ENCODE measurements around the gene PAWR. TPM values are rescaled to one million over a fixed set of nuclear protein-coding genes. Genes with fewer than 3 reads are reported as not detected.

The PAWR gene, protein sequence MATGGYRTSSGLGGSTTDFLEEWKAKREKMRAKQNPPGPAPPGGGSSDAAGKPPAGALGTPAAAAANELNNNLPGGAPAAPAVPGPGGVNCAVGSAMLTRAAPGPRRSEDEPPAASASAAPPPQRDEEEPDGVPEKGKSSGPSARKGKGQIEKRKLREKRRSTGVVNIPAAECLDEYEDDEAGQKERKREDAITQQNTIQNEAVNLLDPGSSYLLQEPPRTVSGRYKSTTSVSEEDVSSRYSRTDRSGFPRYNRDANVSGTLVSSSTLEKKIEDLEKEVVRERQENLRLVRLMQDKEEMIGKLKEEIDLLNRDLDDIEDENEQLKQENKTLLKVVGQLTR
- total RNA-seq (2014; rRNA removed; shearing (Covaris generic)) = 109 and 112 TPM in 2 replicates
- polyA plus RNA-seq (2014; cell fraction: nucleus; rRNA removed) = 45.0 and 69.7 TPM in 2 replicates

DNA sequence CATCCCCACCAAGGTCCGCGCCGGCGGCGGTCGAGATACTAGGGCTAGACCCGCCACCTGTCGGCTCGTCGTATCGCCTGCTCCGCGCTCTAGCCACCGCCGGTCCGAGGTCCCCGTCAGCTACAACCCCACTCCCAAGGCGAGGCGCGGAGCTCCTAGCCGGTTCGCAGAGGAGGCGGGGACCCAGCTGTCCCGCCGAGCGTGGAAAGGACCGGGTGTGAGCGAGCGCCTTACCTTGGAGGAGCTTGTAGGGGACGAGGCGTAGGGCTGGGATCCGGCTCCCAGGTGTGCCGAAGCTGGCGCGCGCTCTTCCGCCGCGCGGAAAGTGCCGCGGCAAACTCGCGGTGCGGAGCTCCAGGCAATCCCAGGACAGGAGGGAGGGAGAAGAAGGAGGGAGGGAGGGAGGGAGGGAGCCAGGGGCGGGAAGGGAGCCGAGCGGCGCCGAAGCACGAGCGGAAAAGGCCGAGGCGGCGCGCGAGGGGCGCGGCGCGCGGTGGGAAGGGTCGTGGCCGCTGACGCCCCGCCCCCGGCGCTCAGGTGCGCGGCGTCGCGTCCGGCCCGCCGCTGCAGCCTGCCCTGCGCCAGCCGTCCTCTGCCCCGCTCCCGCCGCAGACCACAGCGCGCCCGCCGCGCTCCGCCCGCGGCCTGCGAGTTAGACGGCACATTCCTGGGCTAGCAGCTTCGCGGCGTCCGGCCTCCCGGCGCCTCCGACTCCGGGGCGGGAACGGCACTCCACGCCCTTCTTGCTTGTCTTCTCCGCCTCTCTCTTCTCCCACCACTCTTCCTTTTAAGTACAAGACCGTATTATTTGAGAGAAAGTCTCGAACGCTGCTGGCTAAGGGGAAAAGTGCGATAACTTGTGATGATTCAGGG, at the start of gene PAWR:
Gene PAWR, minus strand, starts transcription at position 327 of the 873 bp plus-strand sequence. CDS start 720 bp downstream, outside the sequence.
- DNase-seq (ENCODE audit: extremely low read depth, low read depth) = peak; percentile 82

DNA sequence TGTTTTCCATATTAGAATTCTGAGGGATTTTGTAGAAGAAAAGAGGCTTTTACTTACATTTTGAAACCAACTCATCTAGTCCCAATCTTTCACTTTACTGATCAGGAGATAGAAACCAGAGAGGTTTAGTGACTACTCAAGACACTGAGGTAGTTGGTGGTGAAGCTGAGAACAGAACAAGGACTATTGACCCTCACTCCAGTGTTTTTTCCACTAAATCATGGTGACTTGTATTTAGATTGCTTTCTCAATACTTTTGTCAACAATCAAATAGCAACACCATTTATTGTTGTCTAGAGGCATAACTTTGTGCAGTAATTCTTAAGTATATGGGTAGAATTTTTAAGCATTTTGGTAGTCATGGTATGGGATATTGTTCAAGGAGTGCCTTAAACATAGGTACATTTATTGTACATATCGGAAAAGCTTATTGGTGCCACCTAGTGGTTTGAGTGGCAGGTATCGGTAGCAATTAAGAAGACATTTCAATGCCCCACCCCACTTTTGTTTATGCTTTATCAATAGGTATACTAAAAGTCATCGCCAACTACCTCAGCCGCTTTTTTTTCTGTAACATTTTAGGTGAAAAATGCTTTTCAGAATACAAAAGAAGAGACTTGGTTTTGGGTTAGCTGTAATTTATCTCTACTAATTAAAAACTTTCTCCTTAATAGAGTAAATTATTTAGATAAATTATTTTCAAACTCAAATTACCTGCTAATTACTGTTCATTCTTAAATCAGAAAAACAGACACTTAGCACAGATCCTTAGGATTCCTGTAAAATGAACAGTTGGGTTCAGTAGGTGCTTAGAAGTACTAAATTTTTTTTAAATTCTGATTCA, 47.3 kb upstream of the PAWR start:
- peak; percentile 72 for DNase-seq (ENCODE audit: extremely low read depth, low read depth)

DNA sequence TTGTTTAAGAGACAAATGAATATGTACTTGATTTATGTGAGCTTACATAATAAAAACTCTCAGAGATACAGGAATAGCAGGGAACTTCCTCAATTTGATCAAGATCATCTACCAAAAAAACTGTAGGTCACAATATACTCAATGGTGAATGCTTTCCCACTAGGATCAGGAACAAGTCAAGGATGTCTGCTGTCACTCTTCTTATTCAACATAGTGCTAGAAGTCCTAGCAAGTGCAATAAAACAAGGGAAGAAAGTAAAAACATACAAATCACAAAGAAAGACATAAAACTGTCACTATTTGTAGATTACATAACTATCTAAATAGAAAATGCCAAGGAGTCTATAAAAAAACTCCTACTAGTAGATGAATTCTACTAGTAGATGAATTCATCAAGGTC, 41.9 kb upstream of the PAWR start:
- DNase-seq (ENCODE audit: extremely low read depth, low read depth) = no peak

DNA sequence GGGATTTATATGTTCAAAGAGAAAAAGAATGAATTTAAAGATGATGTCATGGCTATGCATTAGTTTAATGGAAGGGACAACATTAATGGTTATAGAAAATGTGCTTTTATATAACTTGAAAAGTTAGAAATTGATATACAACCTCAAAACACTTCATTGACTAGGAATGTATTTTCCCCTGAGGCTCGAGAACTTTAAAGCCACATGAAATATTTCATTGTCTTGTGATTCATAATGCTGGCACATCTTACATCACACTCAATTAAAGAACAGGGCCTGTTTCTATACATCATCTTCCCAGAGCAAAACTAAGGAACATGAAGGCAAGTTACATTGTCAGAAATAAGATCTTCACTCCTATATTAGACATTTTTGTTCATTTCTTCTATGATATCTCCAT, 35.2 kb upstream of the PAWR start:
- no peak for DNase-seq (ENCODE audit: extremely low read depth, low read depth)

DNA sequence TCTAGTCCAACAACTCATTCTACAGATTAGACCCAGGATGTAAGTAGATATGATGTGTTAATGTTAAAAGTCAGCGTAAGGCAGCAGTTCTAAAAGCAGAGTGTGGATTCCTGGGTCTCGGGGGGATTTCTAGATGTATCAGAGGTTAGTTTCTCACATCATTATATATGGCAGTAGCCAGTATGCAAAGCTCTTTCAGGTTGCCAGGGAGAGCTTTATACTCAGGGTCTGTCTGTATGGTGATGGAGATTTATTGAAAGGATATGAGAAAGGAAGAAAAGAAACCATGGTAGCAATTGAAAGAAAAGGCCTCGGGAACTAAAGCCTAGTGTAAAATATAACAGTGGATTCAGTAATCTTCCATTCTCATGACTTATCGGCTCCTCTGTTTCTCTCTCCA, 26.2 kb upstream of the PAWR start:
- DNase-seq (ENCODE audit: extremely low read depth, low read depth) = no peak

DNA sequence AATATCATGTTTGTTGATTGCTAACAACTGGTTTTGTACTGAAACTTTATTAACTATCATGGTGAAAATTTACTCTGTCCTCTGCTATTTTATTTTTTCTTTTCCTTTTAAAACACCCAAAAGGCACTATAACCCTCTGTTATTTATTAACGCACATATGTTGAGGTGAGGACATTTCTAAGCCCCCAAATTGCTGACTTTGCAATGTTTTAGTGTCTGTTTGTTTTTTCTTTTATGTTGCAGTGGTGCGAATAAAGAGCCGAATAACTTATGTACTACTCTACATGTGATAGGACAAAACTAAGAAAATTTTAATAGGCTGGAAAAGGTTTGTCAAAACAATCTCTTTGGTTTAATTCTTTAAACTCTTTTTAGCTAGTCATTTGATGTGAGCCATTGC, 24.5 kb upstream of the PAWR start:
- DNase-seq (ENCODE audit: extremely low read depth, low read depth) = no peak

DNA sequence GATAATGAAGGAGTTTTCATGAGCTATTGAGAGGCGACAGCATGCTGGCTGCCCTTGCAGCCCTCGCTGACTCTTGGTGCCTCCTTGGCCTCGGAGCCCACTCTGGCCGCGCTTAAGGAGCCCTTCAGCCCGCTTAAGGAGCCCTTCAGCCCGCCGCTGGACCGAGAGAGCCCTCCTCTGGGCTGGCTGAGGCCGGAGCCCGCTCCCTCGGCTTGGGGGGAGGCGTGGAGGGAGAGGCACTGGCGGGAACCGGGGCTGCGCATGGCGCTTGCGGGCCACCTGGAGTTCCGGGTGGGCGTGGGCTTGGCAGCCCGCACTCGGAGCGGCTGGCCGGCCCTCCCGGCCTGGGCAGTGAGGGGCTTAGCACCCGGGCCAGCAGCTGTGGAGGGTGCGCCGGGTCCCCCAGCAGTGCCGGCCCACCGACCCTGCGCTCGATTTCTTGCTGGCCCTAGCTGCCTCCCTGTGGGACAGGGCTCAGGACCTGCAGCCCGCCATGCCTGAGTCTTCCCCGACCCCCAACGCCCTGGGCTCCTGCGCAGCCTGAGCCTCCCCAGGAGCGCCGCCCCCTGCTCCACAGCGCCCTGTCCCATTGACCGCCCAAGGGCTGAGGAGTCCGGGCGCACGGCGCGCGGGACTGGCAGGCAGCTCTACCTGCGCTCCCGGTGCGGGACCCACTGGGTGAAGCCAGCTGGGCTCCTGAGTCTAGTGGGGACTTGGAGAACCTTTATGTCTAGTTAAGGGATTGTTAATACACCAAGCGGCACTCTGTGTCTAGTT, 20.1 kb upstream of the PAWR start:
- DNase-seq (ENCODE audit: extremely low read depth, low read depth) = no peak

DNA sequence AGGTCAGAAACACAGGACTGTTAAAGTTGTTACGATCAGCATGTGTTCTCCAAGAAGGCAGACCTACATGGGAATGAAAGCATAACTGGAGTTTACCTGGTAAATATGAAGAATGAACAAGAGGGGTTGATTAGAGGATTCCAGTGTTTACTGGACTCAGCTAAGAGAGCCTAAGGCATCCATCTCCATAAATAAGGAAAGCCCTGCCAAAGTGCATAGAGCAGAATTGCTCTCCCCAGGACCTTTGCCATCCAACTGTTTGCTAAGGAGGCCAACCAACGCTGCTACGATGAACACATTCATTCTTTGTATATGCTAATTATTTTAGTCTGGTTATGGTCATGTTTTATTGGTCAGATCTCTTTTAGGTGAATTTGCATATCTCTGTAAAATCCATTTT, 17.1 kb upstream of the PAWR start:
- DNase-seq (ENCODE audit: extremely low read depth, low read depth) = no peak

DNA sequence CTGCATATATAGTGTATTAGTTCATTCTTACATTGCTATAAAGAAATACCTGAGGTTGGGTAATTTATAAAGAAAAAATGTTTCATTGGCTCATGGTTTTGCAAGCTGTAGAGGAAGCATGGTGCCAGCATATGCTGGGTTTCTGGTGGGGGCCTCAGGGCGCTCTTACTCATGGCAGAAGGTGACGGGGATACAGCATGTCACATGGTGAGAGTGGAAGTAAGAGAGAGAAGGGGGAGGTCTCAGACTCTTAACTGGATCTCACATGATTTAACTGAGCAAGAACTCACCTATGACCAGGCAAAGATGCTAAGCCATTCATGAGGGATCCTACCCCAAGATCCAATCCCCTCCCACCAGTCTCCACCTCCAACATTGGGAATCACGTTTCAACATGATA, 15.9 kb upstream of the PAWR start:
- no peak for DNase-seq (ENCODE audit: extremely low read depth, low read depth)

DNA sequence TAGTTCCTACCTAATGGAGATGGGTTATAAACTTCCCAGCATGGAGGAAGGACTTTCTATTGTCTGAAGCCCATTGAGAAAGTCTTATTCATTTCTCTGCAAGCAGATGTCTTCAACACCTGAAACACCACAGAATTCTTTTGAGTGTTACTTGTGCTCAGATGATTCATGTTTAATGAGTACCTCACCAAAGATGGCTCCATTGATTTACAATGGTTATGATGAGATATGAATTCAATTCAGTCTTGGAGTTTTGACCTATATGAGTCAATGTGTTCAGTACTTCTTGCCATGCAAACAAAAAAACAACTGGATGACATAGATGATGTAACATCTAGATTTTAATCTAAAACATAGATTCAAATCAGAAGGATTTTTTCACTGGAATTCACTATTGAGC, 15.4 kb upstream of the PAWR start:
- no peak for DNase-seq (ENCODE audit: extremely low read depth, low read depth)

DNA sequence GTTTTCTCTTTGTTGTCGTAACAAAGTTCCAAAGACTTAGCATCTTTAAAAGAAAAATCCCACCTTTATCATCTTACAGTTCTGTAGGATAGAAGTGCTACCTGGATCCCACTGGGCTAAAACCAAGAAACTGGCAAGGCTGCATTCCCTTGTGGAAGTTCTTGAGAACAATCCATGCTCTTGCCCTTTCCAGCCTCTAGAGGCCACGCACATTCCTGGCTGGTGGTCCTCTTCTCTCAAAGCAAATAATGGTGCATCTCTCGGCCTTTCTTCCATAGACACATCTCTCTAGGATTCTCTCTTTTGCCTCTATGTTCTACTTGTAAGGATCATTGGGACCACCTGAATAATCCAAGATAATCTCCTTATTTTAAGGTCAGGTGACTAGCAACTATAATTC, 8.2 kb upstream of the PAWR start:
- no peak for DNase-seq (ENCODE audit: extremely low read depth, low read depth)

DNA sequence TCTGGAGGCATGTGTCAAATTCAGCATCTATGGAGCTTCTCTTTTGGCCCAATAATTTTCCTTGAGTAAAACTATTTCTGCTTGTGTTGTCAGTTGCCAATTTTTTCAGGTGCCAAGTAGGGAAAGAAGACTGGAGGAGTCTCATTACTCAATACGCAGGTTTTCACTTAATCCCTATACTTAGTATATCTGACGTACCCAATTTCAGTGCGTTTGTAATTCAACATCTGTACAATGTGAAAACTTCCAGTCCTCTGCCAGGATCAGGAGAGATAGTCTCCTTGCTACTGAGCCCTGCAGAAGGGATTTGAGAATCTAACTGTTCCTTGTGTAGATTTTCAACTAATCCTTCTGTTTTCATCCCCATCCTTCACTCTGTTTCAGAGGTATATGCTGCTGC, 5.7 kb upstream of the PAWR start:
- DNase-seq (ENCODE audit: extremely low read depth, low read depth) = no peak

DNA sequence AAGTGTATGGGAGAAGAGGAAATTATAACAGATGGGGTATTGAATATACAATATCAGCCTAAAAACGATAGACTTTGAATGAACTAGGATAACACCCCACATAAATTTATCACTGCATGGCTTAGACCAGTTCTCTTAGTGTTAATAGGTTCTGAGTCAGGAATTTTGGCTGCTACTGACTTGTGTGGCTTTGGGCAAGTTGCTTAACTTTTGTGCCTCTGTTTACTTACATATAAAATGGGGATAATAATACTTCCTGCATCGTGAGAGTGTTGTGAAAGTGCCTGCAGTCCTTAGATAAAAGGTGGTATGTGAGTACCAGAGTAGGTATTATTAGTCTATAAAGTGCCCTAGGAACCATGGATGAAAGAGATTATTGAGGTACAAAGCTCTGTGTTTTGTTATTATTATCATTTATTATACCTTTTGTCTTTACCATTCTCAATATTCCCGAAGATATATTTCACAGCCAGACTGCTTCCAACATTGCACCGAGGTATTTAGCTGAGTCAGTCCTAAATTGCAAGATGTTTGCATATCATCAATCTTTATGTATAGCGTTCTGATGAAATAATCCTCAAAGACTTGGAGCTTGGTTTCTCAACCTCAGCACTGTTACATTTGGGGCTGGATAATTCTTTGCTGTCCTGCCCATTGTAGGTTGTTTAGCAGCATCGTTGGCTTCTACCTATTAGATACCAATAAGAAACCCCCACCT, 2.3 kb upstream of the PAWR start:
- peak; percentile 73 for DNase-seq (ENCODE audit: extremely low read depth, low read depth)

DNA sequence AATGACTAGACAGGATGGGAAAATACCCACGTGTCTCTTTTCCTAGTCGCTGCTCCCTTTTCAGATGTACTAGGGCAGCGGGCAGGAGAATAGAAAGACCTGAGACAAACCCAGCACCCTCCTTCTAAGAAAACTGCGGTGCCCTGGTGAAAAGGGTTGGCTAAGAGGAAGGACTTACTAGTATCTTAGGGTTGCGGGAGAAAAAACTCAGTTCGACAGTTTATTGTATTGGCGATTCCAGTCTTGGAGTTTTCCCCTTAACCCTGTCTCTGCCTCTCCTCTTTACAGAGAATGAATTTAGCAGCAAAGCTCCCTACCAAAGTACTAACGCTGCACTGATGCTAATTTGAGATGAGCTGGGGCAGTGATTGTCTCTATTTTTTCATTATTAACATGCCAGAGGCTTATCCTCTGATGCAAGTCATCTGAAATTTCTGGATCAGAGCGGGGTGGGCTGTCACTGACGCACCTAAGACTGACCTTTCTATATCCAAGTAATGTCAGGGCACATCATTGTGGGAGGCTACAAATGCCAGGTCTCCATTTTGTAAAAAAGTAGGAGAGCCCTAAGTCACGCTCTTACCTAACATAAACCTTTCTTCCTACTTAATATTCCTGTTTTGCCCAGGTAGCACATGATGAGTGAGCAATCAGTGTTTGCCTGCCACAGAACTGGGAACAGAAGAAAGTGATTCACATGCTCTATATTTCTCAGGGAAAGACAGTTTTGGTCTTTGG, 916 bp upstream of the PAWR start:
- DNase-seq (ENCODE audit: extremely low read depth, low read depth) = peak; percentile 92

DNA sequence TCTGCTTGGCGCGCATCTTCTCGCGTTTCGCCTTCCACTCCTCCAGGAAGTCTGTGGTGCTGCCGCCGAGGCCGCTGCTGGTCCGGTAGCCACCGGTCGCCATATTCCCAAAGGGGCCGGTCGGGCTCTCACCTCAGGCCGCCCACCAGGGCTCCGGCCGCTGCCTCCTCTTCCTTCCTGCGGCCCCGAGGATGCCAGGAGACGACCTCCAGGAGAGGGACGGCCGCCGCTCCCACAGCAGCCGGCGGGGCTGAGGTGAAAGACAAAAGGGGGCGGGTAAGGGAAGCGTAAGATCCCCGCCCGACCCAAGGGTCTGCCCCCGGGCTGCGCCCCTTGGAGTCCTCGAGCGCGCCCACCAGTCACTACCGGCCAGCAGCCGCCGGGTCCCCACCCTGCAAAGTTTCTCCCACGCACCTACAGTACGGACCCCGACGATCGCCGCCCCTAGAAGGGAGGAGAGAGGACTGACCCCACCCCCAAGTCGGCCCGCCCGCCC, 574 bp downstream of the PAWR start:
- peak; percentile 26 for DNase-seq (ENCODE audit: extremely low read depth, low read depth)

DNA sequence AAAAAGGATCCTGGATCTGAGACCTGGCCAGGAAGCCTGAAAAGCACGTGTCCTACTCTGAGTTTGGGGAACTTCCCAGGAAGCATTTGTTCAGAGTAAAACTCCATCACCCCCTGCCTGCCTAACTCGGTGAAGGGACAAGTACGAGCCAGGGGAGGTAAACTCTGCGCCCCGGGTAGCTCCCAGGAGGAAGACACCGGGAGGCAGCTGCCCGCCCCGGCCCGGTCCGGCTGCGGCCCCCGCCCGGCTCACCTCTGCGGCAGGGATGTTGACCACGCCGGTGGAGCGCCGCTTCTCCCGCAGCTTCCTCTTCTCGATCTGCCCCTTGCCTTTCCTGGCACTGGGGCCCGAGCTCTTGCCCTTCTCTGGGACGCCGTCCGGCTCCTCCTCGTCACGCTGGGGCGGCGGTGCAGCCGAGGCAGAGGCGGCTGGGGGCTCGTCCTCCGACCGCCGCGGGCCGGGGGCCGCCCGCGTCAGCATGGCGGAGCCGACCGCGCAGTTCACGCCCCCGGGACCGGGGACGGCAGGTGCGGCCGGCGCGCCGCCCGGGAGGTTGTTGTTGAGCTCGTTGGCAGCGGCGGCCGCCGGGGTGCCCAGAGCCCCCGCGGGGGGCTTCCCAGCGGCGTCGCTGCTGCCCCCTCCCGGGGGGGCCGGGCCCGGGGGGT, 1.2 kb downstream of the PAWR start:
- DNase-seq (ENCODE audit: extremely low read depth, low read depth) = peak; percentile 21

DNA sequence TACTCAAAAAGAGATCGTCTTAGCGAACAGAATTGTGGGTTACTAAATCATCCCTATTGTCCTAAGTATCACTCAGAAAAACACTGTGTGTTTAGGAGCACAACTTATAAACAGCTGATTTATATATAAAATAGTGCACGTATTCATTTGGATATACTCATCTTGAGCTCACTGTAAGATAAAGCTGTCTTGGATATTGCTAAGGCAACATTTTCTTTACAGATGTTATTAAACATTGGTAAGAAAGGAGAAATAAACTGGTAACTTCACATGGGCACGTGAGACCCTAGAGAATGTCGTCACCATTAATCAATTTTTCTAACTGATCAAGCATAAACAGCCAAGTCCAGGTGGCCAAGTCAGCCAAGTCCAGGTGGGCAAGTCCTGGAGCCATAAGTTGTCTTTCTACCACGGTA, 1.7 kb downstream of the PAWR start:
- DNase-seq (ENCODE audit: extremely low read depth, low read depth) = no peak
